HG02623 (cell line): ENCODE data around the gene CEP95.
"Not testable (repeated sequence)": the region's sequence is repeated elsewhere in the genome, so short reads cannot be mapped to it uniquely, and the experiment has no call there.

Experiments
- ATAC-seq: cut with Tn5 transposase; IDR thresholded peaks from one replicate; pipeline ENCODE4 v1.9.1; 2021; ENCODE audit warnings: moderate library complexity; ENCODE audit not compliant: unreplicated experiment

Gene CEP95

GRCh38 chr17:64572682-64573154 is 65.9 kb downstream of the CEP95 start:
- no peak for ATAC-seq

GRCh38 chr17:64573214-64573613 is 66.4 kb downstream of the CEP95 start:
- ATAC-seq, result no peak

GRCh38 chr17:64574646-64575045 is 67.9 kb downstream of the CEP95 start:
- no peak for ATAC-seq

GRCh38 chr17:64575431-64575830 is 68.7 kb downstream of the CEP95 start:
- no peak for ATAC-seq

- ATAC-seq, result not testable (repeated sequence)
These were observed 70.2 kb downstream of the CEP95 start for GRCh38 chr17:64577025-64577424.

GRCh38 chr17:64579917-64580316 is 73.1 kb downstream of the CEP95 start:
- ATAC-seq, result no peak

GRCh38 chr17:64580384-64581315 is 73.9 kb downstream of the CEP95 start:
- ATAC-seq, result no peak

- ATAC-seq, result no peak
These were observed 76.3 kb downstream of the CEP95 start for GRCh38 chr17:64583038-64583437.

GRCh38 chr17:64585146-64585545 is 78.4 kb downstream of the CEP95 start:
- no peak for ATAC-seq
